MM.1S (cell line): Measurements from ENCODE around the gene SCFD2.

Experiments
- EZH2 ChIP-seq: fragments of 300-600 bp; sonication (generic); optimal IDR thresholded peaks from 2 replicates; pipeline ENCODE3; 2017; ENCODE audit warnings: low read depth, mild to moderate bottlenecking, antibody characterized with exemption, low read length, mixed read lengths
- TF ChIP-seq, protein P1 (sequence below): fragments of 300-600 bp; sonication (generic); IDR thresholded peaks from 2 replicates; pipeline ENCODE4 v1.5.1; 2016; ENCODE audit warnings: antibody characterized with exemption, low read length, mixed read lengths

DNA sequence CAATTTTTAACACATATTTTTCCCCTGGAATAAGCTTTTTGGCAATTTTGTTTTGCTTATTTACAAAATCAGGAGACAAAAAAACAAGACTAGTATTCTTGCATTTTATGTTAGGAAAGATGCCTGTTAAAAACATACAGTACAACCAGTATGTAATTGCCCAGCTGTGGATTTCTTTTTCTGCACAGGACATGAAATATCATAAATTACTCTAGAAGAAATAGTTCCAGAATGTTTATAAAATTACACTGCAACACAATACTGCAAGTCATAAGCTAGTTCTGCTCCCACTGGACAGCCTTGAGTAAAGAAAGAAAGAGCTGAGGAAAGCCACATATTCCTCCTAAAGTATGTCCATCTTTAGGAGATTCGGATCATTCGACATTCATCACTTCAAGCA lies 133.5 kb downstream of the SCFD2 start:
- TF ChIP-seq EZH2: no peak
- TF ChIP-seq, protein P1, sequence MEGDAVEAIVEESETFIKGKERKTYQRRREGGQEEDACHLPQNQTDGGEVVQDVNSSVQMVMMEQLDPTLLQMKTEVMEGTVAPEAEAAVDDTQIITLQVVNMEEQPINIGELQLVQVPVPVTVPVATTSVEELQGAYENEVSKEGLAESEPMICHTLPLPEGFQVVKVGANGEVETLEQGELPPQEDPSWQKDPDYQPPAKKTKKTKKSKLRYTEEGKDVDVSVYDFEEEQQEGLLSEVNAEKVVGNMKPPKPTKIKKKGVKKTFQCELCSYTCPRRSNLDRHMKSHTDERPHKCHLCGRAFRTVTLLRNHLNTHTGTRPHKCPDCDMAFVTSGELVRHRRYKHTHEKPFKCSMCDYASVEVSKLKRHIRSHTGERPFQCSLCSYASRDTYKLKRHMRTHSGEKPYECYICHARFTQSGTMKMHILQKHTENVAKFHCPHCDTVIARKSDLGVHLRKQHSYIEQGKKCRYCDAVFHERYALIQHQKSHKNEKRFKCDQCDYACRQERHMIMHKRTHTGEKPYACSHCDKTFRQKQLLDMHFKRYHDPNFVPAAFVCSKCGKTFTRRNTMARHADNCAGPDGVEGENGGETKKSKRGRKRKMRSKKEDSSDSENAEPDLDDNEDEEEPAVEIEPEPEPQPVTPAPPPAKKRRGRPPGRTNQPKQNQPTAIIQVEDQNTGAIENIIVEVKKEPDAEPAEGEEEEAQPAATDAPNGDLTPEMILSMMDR: no peak
